ENCODE measurements around the gene HELZ.

DNA sequence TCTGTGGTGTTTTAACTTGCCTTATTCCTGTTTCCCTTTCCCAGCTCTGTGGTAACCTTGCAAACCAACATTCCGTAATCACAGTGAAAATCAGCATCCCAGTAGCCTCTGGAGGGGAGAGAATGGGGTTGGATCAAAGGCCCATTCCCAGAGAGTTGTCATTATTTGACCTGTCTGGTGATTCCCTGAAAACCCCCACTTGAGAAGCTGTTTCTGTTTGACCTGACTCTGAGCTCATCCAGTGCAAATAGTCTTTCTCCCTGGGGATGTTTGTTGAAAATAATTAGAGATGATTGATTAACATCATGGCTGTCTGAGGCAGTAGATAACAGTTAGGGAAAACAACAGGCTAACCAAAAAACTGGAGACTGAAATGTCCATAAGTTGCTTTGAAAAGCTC, 197.6 kb downstream of the HELZ start:
- TF ChIP-seq GATA2 (IDR thresholded peaks at IDR 0.05; ENCODE audit: low read depth, low read length) (no peak; the same call in 1 of the 2 replicates), GATA3 (IDR thresholded peaks at IDR 0.05; ENCODE audit: low read depth, low read length) (no peak)

Measured in SH-SY5Y (cell line).